ENCODE results near the gene AKAP7. TPM values are rescaled to one million over a fixed set of nuclear protein-coding genes. Genes with fewer than 3 reads are reported as not detected.

AKAP7 gene
- polyA plus RNA-seq, 1 donor (not counting 4 experiments of a cell fraction or from before 2014, with no cell fraction given): 1.7 TPM

GRCh38 chr6:131101911-131102680, 33.2 kb upstream of the AKAP7 start:
- H3K9me1 ChIP-seq (ENCODE audit: control insufficient read depth, extremely low read depth, insufficient read depth, low read length): no peaks in the 10 kb centered on the region
- H3K27ac ChIP-seq (ENCODE audit: control insufficient read depth, insufficient read depth, low read length): no peak overlapping the region
- H3K36me3 ChIP-seq (ENCODE audit: control insufficient read depth in 2 of 2, extremely low read depth in 1 of 2, insufficient read depth in 2 of 2, low read length in 2 of 2): no peaks in the 10 kb centered on the region
- TF ChIP-seq CTCF (optimal IDR thresholded peaks at IDR 0.05 in 1 of 3, IDR thresholded peaks at IDR 0.05 in 1 of 3, conservative IDR thresholded peaks at IDR 0.05 in 1 of 3; ENCODE audit: extremely low read depth in 1 of 3, insufficient read depth in 2 of 3, low read length in 3 of 3) (no peak), EZH2 (IDR thresholded peaks at IDR 0.05; ENCODE audit: low read length) (no peak)
- DNase-seq (ENCODE audit: low read depth, low spot score): no peak
- H3K4me3 ChIP-seq (ENCODE audit: control insufficient read depth in 2 of 3, extremely low read depth in 1 of 3, insufficient read depth in 2 of 3, low read depth in 1 of 3, low read length in 3 of 3): no peak overlapping the region
- peak; percentile 44 for FAIRE-seq
- peaks cover 10% of the 10 kb centered on the region for H3K4me1 ChIP-seq (ENCODE audit: control insufficient read depth, extremely low read depth, insufficient read depth, low read length)
- H2AFZ ChIP-seq (ENCODE audit: control insufficient read depth, low read length): no peak overlapping the region
- H3K9me3 ChIP-seq (ENCODE audit: control insufficient read depth, low read depth, low read length): no peaks in the 10 kb centered on the region
- dilution Hi-C loops (cut with MboI; ENCODE audit: extremely low pct_ligation_motif_present, low sequenced_read_pairs): no loop called here
- H4K20me1 ChIP-seq (ENCODE audit: control insufficient read depth, extremely low read depth, insufficient read depth, low read length): no peaks in the 10 kb centered on the region
- H3K9ac ChIP-seq (ENCODE audit: control insufficient read depth, extremely low read depth, insufficient read depth, low read length): no peak overlapping the region
- H3K4me2 ChIP-seq (ENCODE audit: control insufficient read depth, extremely low read depth, insufficient read depth, low read depth, low read length): peak overlapping the region; percentile 19
- H3K27me3 ChIP-seq (ENCODE audit: control insufficient read depth, extremely low read depth, insufficient read depth, low read length): no peaks in the 10 kb centered on the region
- H3K79me2 ChIP-seq (ENCODE audit: control insufficient read depth, insufficient read depth, low read length): no peaks in the 10 kb centered on the region

GRCh38 chr6:131103296-131103695, 32.0 kb upstream of the AKAP7 start:
- Histone ChIP-seq H3K9me1 (ENCODE audit: control insufficient read depth, extremely low read depth, insufficient read depth, low read length) (no peaks in the 10 kb centered on the region), H3K4me3 (ENCODE audit: control insufficient read depth in 2 of 3, extremely low read depth in 1 of 3, insufficient read depth in 2 of 3, low read depth in 1 of 3, low read length in 3 of 3) (no peak overlapping the region), H3K79me2 (ENCODE audit: control insufficient read depth, insufficient read depth, low read length) (no peaks in the 10 kb centered on the region), H3K9me3 (ENCODE audit: control insufficient read depth, low read depth, low read length) (no peaks in the 10 kb centered on the region), H4K20me1 (ENCODE audit: control insufficient read depth, extremely low read depth, insufficient read depth, low read length) (no peaks in the 10 kb centered on the region), H3K27me3 (ENCODE audit: control insufficient read depth, extremely low read depth, insufficient read depth, low read length) (no peaks in the 10 kb centered on the region), H3K9ac (ENCODE audit: control insufficient read depth, extremely low read depth, insufficient read depth, low read length) (no peak overlapping the region), H2AFZ (ENCODE audit: control insufficient read depth, low read length) (no peak overlapping the region), H3K27ac (ENCODE audit: control insufficient read depth, insufficient read depth, low read length) (no peak overlapping the region), H3K36me3 (ENCODE audit: control insufficient read depth in 2 of 2, extremely low read depth in 1 of 2, insufficient read depth in 2 of 2, low read length in 2 of 2) (no peaks in the 10 kb centered on the region), H3K4me2 (ENCODE audit: control insufficient read depth, extremely low read depth, insufficient read depth, low read depth, low read length) (no peak overlapping the region), H3K4me1 (ENCODE audit: control insufficient read depth, extremely low read depth, insufficient read depth, low read length) (peaks cover 10% of the 10 kb centered on the region)
- no peak for TF ChIP-seq EZH2 (IDR thresholded peaks at IDR 0.05; ENCODE audit: low read length)
- no peak for TF ChIP-seq CTCF (optimal IDR thresholded peaks at IDR 0.05 in 1 of 3, IDR thresholded peaks at IDR 0.05 in 1 of 3, conservative IDR thresholded peaks at IDR 0.05 in 1 of 3; ENCODE audit: extremely low read depth in 1 of 3, insufficient read depth in 2 of 3, low read length in 3 of 3)
- DNase-seq (ENCODE audit: low read depth, low spot score): no peak
- FAIRE-seq: no peak
- dilution Hi-C loops (cut with MboI; ENCODE audit: extremely low pct_ligation_motif_present, low sequenced_read_pairs): no loop called here
